ENCODE results near the gene NAALADL2. TPM values are rescaled to one million over a fixed set of nuclear protein-coding genes. Genes with fewer than 3 reads are reported as not detected.

NAALADL2 gene
- total RNA-seq, 1 experiment from 2014 or later = 1.6 TPM

DNA sequence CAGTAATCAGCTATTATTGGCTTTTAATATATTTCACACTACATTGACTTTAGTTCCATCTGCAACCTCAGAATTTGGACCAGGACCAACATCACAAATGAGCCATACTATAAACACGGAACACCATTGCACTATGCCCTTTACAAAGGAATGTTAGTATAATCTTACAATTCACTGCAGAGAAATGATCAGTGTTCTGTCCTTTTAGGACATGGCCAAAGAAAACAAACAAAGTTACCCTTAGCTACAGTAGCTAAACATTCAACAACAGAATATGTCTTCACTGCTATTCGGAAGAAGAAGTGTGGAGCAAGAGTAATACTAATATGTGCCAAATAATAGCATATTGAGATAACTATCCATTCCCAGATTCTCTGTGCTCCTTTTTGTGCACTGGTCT lies 90.4 kb downstream of the NAALADL2 start:
- no peak overlapping the region for H3K27ac ChIP-seq (ENCODE audit: insufficient read length, low read depth, low read length)

More for the DNA sequence above, 90.4 kb downstream of the NAALADL2 start:
- H4K8ac ChIP-seq (replicated peaks; ENCODE audit: insufficient read length, low read depth, low read length) = no peak overlapping the region
- no peak overlapping the region for H3K18ac ChIP-seq (ENCODE audit: insufficient read length, low read depth, low read length)
- no peaks in the 10 kb centered on the region for H4K20me1 ChIP-seq (ENCODE audit: control insufficient read depth, insufficient read depth, insufficient read length)
- H2AFZ ChIP-seq (ENCODE audit: low read length) = no peak overlapping the region
- H2BK120ac ChIP-seq (ENCODE audit: low read depth, low read length, poor library complexity, severe bottlenecking) = no peak overlapping the region
- Mint-ChIP-seq H3K27ac (no peak overlapping the region), H3K27me3 (ENCODE audit: low read depth) (no peaks in the 10 kb centered on the region), H3K9me3 (no peaks in the 10 kb centered on the region), H3K4me1 (peaks cover 6 to 7% of the 10 kb centered on the region in 2 experiments), H3K36me3 (ENCODE audit: insufficient read depth in 1 of 3, low read depth in 3 of 3) (no peaks in the 10 kb centered on the region), H3K4me3 (no peak overlapping the region)
- TF ChIP-seq, protein P1, sequence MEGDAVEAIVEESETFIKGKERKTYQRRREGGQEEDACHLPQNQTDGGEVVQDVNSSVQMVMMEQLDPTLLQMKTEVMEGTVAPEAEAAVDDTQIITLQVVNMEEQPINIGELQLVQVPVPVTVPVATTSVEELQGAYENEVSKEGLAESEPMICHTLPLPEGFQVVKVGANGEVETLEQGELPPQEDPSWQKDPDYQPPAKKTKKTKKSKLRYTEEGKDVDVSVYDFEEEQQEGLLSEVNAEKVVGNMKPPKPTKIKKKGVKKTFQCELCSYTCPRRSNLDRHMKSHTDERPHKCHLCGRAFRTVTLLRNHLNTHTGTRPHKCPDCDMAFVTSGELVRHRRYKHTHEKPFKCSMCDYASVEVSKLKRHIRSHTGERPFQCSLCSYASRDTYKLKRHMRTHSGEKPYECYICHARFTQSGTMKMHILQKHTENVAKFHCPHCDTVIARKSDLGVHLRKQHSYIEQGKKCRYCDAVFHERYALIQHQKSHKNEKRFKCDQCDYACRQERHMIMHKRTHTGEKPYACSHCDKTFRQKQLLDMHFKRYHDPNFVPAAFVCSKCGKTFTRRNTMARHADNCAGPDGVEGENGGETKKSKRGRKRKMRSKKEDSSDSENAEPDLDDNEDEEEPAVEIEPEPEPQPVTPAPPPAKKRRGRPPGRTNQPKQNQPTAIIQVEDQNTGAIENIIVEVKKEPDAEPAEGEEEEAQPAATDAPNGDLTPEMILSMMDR (conservative IDR thresholded peaks at IDR 0.05) = no peak
- H3K9me3 ChIP-seq (ENCODE audit: control insufficient read depth, low read depth, low read length) = no peaks in the 10 kb centered on the region
- H3K56ac ChIP-seq (ENCODE audit: insufficient read length, low read depth, low read length) = no peak overlapping the region
- no peaks in the 10 kb centered on the region for H3K27me3 ChIP-seq (ENCODE audit: insufficient read depth, low read length)
- no peak overlapping the region for H3K4ac ChIP-seq (ENCODE audit: low read depth, low read length)
- no peak overlapping the region for H3K23ac ChIP-seq (ENCODE audit: insufficient read length, low read depth, low read length)
- H3K23me2 ChIP-seq (ENCODE audit: insufficient read length, low read depth, low read length, poor library complexity, severe bottlenecking) = no peaks in the 10 kb centered on the region
- H3K9ac ChIP-seq (ENCODE audit: extremely low read depth, insufficient read length, low read length) = no peak overlapping the region
- no peaks in the 10 kb centered on the region for H3K79me1 ChIP-seq (ENCODE audit: insufficient read depth, low read depth, low read length, poor library complexity, severe bottlenecking)
- no peak overlapping the region for H3K14ac ChIP-seq (ENCODE audit: insufficient read depth, low read length)
- no peak overlapping the region for H4K5ac ChIP-seq (ENCODE audit: insufficient read length, low read depth, low read length)
- no peak overlapping the region for H3K4me2 ChIP-seq (ENCODE audit: insufficient read depth, insufficient read length, low read length)
- no peak for DNase-seq
- no peak overlapping the region for H4K91ac ChIP-seq (ENCODE audit: insufficient read length, low read depth, low read length)
- H2BK20ac ChIP-seq (ENCODE audit: low read depth, low read length, poor library complexity, severe bottlenecking) = no peak overlapping the region
- H2BK5ac ChIP-seq (ENCODE audit: insufficient read length, low read length) = no peak overlapping the region
- no CpG with 5 or more reads among the region's 2 CpGs for WGBS (ENCODE audit: extremely low coverage, insufficient read length, low lambda C conversion rate)
- no peaks in the 10 kb centered on the region for H3K79me2 ChIP-seq (ENCODE audit: insufficient read depth, low read length)
- no peak overlapping the region for H2BK15ac ChIP-seq (ENCODE audit: low read depth, low read length)
- no peaks in the 10 kb centered on the region for H3K4me1 ChIP-seq (ENCODE audit: insufficient read depth, low read length)
- H2AK5ac ChIP-seq (ENCODE audit: insufficient read length, low read length) = no peak overlapping the region
- no peak overlapping the region for H3T11ph ChIP-seq (ENCODE audit: low read length)
- H2BK12ac ChIP-seq (ENCODE audit: insufficient read length, low read depth, low read length) = no peak overlapping the region

All from H9 (cell line).